ENCODE results near the gene VWA5B1. TPM values are rescaled to one million over a fixed set of nuclear protein-coding genes. Genes with fewer than 3 reads are reported as not detected.

VWA5B1 gene
- total and polyA plus RNA-seq, 2 of the 8 experiments (the other 6 are each of a cell fraction or from before 2014, with no cell fraction given): 0.54 to 2.3 TPM

- Histone ChIP-seq H4K20me1 (replicated peaks in 1 of 2; ENCODE audit: control insufficient read depth in 1 of 2, insufficient read depth in 2 of 2, low read length in 2 of 2) (peaks cover 0 to 3% of the 10 kb centered on the region in 2 experiments), H3K18ac (ENCODE audit: extremely low read depth, low read length) (no peak overlapping the region), H3K79me2 (ENCODE audit: control insufficient read depth in 1 of 2, insufficient read depth in 2 of 2, low read length in 2 of 2) (no peaks in the 10 kb centered on the region), H3K27me3 (replicated peaks in 1 of 4; ENCODE audit: control insufficient read depth in 3 of 4, extremely low read depth in 1 of 4, insufficient read depth in 3 of 4, low read length in 3 of 4) (peaks cover 0 to 10% (median 3%) of the 10 kb centered on the region in 4 experiments; a peak in 4 of 7 replicates), H2BK5ac (ENCODE audit: low read depth, low read length) (no peak overlapping the region), H4K8ac (ENCODE audit: extremely low read depth, insufficient read depth, low read length) (no peak overlapping the region), H3K14ac (ENCODE audit: insufficient read length) (no peak overlapping the region), H2AFZ (ENCODE audit: low read length) (no peak overlapping the region), H2AK5ac (ENCODE audit: low read depth, low read length) (no peak overlapping the region; the same call in 1 of the 2 replicates), H3K56ac (replicated peaks; ENCODE audit: insufficient read length, low read depth, low read length) (no peak overlapping the region), H3K9me3 (ENCODE audit: insufficient read depth in 2 of 2, low read depth in 1 of 2, low read length in 1 of 2) (no peaks in the 10 kb centered on the region), H3K4me1 (replicated peaks in 1 of 4; ENCODE audit: control insufficient read depth in 3 of 4, insufficient read depth in 4 of 4, low read length in 3 of 4) (no peaks in the 10 kb centered on the region), H3K36me3 (ENCODE audit: control insufficient read depth in 2 of 4, insufficient read depth in 4 of 4, low read length in 3 of 4) (no peaks in the 10 kb centered on the region), H3K27ac (ENCODE audit: low read depth, low read length) (no peak overlapping the region), H3K9ac (replicated peaks in 1 of 4; ENCODE audit: extremely low read depth in 1 of 4, low read depth in 3 of 4, low read length in 3 of 4) (no peak overlapping the region), H2BK20ac (ENCODE audit: low read length) (no peak overlapping the region), H3K23ac (ENCODE audit: insufficient read length) (no peak overlapping the region), H2BK120ac (replicated peaks; ENCODE audit: low read depth, low read length) (no peak overlapping the region), H2BK15ac (ENCODE audit: low read length) (no peak overlapping the region; the same call in 1 of the 2 replicates), H3K4me2 (ENCODE audit: insufficient read depth in 1 of 2, low read depth in 2 of 2, low read length in 2 of 2) (no peak overlapping the region), H3K4ac (replicated peaks; ENCODE audit: insufficient read length, low read depth, low read length) (no peak overlapping the region), H3K4me3 (ENCODE audit: extremely low read depth in 1 of 4, insufficient read depth in 2 of 4, low read depth in 3 of 4, low read length in 4 of 4) (no peak overlapping the region), H3K79me1 (ENCODE audit: low read depth, low read length) (no peaks in the 10 kb centered on the region), H3K23me2 (ENCODE audit: low read depth, low read length) (peaks cover 4% of the 10 kb centered on the region; the same call in 1 of the 2 replicates), H4K5ac (ENCODE audit: insufficient read length, low read depth, low read length) (no peak overlapping the region), H2BK12ac (ENCODE audit: low read depth, low read length) (no peak overlapping the region), H4K91ac (replicated peaks; ENCODE audit: insufficient read length, low read length) (no peak overlapping the region)
- POLR2A ChIA-PET (ENCODE audit: partially characterized antibody): no interaction called here
- no peak for FAIRE-seq
- WGBS, 2 experiments (ENCODE audit: extremely low coverage in 1 of 2, insufficient coverage in 1 of 2, insufficient read length in 1 of 2, insufficient replicate concordance in 2 of 2, low coverage in 1 of 2, low lambda C conversion rate in 2 of 2, missing lambda C conversion rate in 1 of 2): 90% methylated on average over 11 of the region's 11 CpGs; no CpG with 5 or more reads in 1 of the 2 experiments
- DNase-seq (ENCODE audit: low read depth in 1 of 2, low spot score in 2 of 2): no peak
- TF ChIP-seq POLR2AphosphoS5 (IDR thresholded peaks at IDR 0.05; ENCODE audit: low read depth, low read length) (no peak), KDM1A (IDR thresholded peaks at IDR 0.05; ENCODE audit: borderline replicate concordance, low read length) (peak; percentile 41; the same call in 1 of the 2 replicates), RFX5 (IDR thresholded peaks at IDR 0.05; ENCODE audit: borderline replicate concordance, low read depth, low read length) (no peak), HDAC6 (IDR thresholded peaks at IDR 0.05; ENCODE audit: low read depth, low read length) (no peak), RXRA (IDR thresholded peaks at IDR 0.05; ENCODE audit: insufficient read depth, low read depth, low read length) (no peak), GABPA (IDR thresholded peaks at IDR 0.05; ENCODE audit: borderline replicate concordance, insufficient read depth, low read length) (no peak)
- CTCF ChIA-PET (ENCODE audit: partially characterized antibody): interaction anchor here (0.7 to 9.8 kb wide), 42 partner anchors 8 to 271 kb away, joined by 3 to 89 read pairs (median 4); no protein-coding TSS in a partner anchor
Observed at GRCh38 chr1:20377516-20378270, 87.0 kb downstream of the VWA5B1 start.

Data from H1 (cell line).